GM18861 (cell line): ENCODE results near the gene ASGR1.

Source experiments
- ATAC-seq: cut with Tn5 transposase; IDR thresholded peaks from one replicate; pipeline ENCODE4 v1.9.1; 2021; ENCODE audit not compliant: unreplicated experiment

Gene ASGR1

DNA sequence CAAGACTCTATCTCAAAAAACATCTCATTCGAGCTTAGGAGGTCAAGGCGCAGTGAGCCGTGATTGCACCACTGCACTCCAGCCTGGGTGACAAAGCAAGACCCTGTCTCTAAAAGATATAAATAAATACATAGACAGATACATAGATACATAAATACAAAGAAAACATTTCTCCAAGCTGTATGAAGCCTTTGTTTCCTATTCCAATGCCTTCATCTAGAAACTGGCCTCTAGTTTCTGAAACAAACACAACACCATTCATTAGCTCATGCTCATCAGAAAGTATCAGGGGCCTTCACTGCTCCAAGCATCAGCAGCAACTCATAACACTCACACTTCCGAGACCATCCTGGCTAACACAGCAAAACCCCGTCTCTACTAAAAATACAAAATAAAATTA, 54.2 kb downstream of the ASGR1 start:
- no peak for ATAC-seq

- ATAC-seq: no peak
These were observed 55.3 kb downstream of the ASGR1 start for GRCh38 chr17:7123844-7124243.
